H7 (cell line): ENCODE results near the gene CERS3. TPM values are rescaled to one million over a fixed set of nuclear protein-coding genes. Genes with fewer than 3 reads are reported as not detected.
A peak's percentile ranks its signal among the peaks of the same experiment; 100 is the strongest.

Experiments
- DNase-seq: peaks from one replicate; pipeline ENCODE4 v3.0.0; 2012
- H3K27me3 ChIP-seq: 2 replicates; pipeline ENCODE4 v1.6.0; 2011; ENCODE audit warnings: mild to moderate bottlenecking, low read length; ENCODE audit not compliant: control insufficient read depth, insufficient read depth
- H3K36me3 ChIP-seq: replicated peaks from 2 replicates; pipeline ENCODE4 v1.5.1; 2011; ENCODE audit warnings: low read length; ENCODE audit not compliant: control insufficient read depth, insufficient read depth
- H3K4me3 ChIP-seq: 2 replicates; pipeline ENCODE4 v1.5.1; 2011; ENCODE audit warnings: low read depth, mild to moderate bottlenecking, control low read depth, low read length, moderate library complexity; ENCODE audit not compliant: insufficient read depth
- total RNA-seq: library from RNA; depleted of rRNA; stranded (reverse); fragments of >200 nt; shearing (Covaris generic); gene quantifications from 2 replicates; pipeline ENCODE4 v1.2.3, GENCODE V29; 2014

CERS3 gene
- total RNA-seq, 1 experiment from 2014 or later, result 1.9 TPM

GRCh38 chr15:100516643-100517512, 11.9 kb downstream of the CERS3 start:
- Histone ChIP-seq H3K27me3 (no peaks in the 10 kb centered on the region), H3K36me3 (no peaks in the 10 kb centered on the region), H3K4me3 (no peak overlapping the region)
- no peak for DNase-seq

- Histone ChIP-seq H3K4me3 (no peak overlapping the region), H3K36me3 (no peaks in the 10 kb centered on the region), H3K27me3 (no peaks in the 10 kb centered on the region)
- DNase-seq, result no peak
These were observed 13.0 kb downstream of the CERS3 start for GRCh38 chr15:100515758-100516157.

GRCh38 chr15:100508641-100509300, 20.0 kb downstream of the CERS3 start:
- Histone ChIP-seq H3K36me3 (no peaks in the 10 kb centered on the region), H3K27me3 (no peaks in the 10 kb centered on the region), H3K4me3 (no peak overlapping the region)
- no peak for DNase-seq

DNA sequence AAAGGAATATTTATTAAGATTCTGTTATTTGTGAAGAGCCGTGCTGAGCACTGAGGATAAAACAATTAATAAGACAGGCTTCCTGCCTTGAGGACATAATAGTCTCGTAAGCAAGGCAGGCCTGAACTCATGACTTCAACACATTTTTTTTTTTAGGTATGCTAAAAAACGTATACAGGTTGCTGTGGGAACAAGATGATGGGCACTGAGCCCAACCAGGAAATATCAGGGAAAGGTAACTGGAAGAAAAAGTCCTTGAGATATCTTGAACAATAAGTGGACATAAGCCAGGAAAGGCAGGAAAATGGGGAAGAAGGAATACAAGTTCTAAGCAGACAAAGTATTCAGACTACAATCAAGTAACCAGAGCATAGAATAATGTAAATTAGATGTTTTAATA, 26.1 kb downstream of the CERS3 start:
- Histone ChIP-seq H3K4me3 (no peak overlapping the region), H3K36me3 (no peaks in the 10 kb centered on the region), H3K27me3 (no peaks in the 10 kb centered on the region)
- no peak for DNase-seq

DNA sequence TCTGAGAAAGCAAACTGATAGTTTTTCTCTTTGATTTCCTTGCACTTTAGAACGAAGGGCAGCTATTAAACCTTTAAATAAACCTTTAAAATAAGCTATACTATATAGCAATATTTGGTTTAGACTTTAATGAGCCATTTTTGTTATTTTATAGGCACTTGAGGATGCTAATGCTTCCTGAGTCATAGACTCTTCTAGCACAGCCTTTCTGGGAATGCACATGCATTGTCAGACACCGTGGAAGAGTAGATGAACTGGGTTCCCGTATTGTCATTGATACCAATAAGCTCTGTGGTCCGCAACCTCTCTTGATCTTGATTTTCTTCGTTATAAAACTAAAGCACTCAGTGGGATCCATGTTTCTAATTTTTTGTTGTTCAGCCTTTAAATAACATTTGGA, 27.6 kb downstream of the CERS3 start:
- Histone ChIP-seq H3K4me3 (no peak overlapping the region), H3K27me3 (no peaks in the 10 kb centered on the region), H3K36me3 (no peaks in the 10 kb centered on the region)
- DNase-seq, result no peak

- no peaks in the 10 kb centered on the region for H3K36me3 ChIP-seq
- no peak for DNase-seq
- H3K4me3 ChIP-seq, result no peak overlapping the region
- H3K27me3 ChIP-seq, result no peaks in the 10 kb centered on the region
These were observed 28.3 kb downstream of the CERS3 start for GRCh38 chr15:100500226-100500990.

GRCh38 chr15:100495861-100496260, 32.9 kb downstream of the CERS3 start:
- Histone ChIP-seq H3K36me3 (no peaks in the 10 kb centered on the region), H3K4me3 (no peak overlapping the region), H3K27me3 (no peaks in the 10 kb centered on the region)
- no peak for DNase-seq

- Histone ChIP-seq H3K27me3 (no peaks in the 10 kb centered on the region), H3K4me3 (no peak overlapping the region), H3K36me3 (no peaks in the 10 kb centered on the region)
- no peak for DNase-seq
These were observed 35.5 kb downstream of the CERS3 start for GRCh38 chr15:100493213-100493612.

DNA sequence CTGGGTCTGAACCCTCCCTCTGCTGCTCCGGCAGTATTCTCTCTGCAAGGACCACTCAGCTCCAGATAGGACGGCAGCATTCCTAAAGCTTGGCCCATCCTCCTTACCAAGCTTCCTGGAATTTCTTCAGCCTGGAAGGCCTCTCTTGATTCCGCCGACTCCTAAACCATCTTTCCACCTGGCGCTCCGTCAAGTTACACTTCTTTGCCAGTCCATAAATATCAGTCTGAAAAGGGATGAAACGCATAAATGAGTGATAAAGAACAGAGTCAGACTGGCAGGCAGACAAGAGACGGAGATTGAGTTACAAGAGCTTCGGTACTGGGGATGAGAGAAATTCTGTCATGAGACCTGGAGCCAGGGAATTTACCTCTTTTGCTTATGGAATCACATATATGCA, 44.3 kb downstream of the CERS3 start:
- Histone ChIP-seq H3K27me3 (no peaks in the 10 kb centered on the region), H3K36me3 (no peaks in the 10 kb centered on the region), H3K4me3 (no peak overlapping the region)
- DNase-seq, result peak; percentile 6

DNA sequence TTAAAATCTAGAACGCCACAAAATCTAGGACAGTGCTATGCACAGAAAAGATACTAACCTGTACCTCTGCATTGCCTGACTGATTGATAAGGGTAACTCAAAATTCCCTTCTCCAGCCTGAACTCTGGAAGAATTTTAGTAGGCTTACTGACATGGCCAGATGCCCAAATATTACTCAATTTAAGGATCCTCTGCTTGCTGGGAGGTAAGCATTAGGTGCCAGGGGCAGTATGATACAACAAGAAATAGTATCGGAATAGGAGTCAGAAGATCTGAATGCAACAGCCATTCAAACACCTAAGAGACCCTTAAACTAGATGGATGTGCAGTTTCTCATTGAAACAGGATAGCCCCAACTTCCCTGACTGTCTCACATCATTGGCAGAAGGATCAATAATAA, 45.4 kb downstream of the CERS3 start:
- Histone ChIP-seq H3K36me3 (no peaks in the 10 kb centered on the region), H3K4me3 (no peak overlapping the region), H3K27me3 (no peaks in the 10 kb centered on the region)
- DNase-seq, result no peak

DNA sequence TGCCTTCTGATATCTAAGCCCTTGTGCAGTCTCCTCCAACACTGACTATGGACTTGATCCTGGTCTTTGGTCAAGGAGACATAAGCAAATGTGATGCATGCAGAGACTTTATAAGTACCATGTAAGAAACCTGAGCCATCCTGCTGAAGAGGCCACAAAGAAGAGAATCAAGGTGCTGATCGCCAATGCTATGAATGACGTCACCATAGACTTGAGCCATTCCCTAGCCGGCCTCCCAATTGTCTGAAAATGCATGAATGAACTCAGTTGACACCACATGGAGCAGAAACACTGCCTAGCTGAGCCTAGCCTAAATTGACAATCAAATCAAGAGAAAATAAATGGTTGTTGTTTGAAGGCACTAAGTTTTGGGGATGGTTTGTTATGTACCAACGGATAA, 51.9 kb downstream of the CERS3 start:
- H3K36me3 ChIP-seq, result no peaks in the 10 kb centered on the region
- no peak for DNase-seq
- no peak overlapping the region for H3K4me3 ChIP-seq
- H3K27me3 ChIP-seq, result no peaks in the 10 kb centered on the region

GRCh38 chr15:100472736-100473135, 56.0 kb downstream of the CERS3 start:
- DNase-seq, result no peak
- H3K4me3 ChIP-seq, result no peak overlapping the region
- no peaks in the 10 kb centered on the region for H3K36me3 ChIP-seq
- no peaks in the 10 kb centered on the region for H3K27me3 ChIP-seq

DNA sequence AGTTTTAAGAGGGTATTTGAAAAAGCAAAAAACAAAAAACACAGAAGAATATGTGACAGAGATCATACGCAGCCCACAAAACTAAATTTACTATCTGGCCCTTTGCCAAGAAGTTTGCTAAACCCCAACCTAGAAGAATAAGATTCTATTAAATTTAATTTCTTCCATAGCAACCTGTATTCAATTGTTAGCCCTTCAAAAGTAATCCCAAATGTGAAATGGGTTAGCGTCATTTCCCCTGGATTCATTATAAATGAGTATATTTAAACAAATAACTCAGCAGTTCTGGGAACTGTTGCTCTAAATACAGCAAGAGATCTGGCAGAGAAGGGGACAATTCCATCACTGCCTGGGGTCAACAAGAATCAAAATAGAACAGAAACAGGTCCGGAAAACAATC, 56.8 kb downstream of the CERS3 start:
- Histone ChIP-seq H3K4me3 (no peak overlapping the region), H3K27me3 (no peaks in the 10 kb centered on the region), H3K36me3 (no peaks in the 10 kb centered on the region)
- DNase-seq, result no peak

- no peak for DNase-seq
- no peaks in the 10 kb centered on the region for H3K27me3 ChIP-seq
- no peaks in the 10 kb centered on the region for H3K36me3 ChIP-seq
- H3K4me3 ChIP-seq, result no peak overlapping the region
These were observed 60.5 kb downstream of the CERS3 start for GRCh38 chr15:100468285-100468684.

- H3K4me3 ChIP-seq, result no peak overlapping the region
- no peak for DNase-seq
- no peaks in the 10 kb centered on the region for H3K36me3 ChIP-seq
- no peaks in the 10 kb centered on the region for H3K27me3 ChIP-seq
These were observed 62.7 kb downstream of the CERS3 start for GRCh38 chr15:100466073-100466472.
